Stimulated activated CD4-positive, alpha-beta T cell treated with anti-CD3 and anti-CD28 coated beads, Interleukin-1b, Interleukin-23, amount 100 ng/mL, for 48 hours (primary cell): ENCODE measurements around the gene EP400.
A peak's percentile ranks its signal among the peaks of the same experiment; 100 is the strongest.
"Not testable (repeated sequence)": the region's sequence is repeated elsewhere in the genome, so short reads cannot be mapped to it uniquely, and the experiment has no call there.

Experiments used
- DNase-seq: peaks from one replicate; pipeline ENCODE4 v3.0.0-alpha.2; 2020

EP400 gene

GRCh38 chr12:132071830-132072384, 122.2 kb downstream of the EP400 start:
- DNase-seq = no peak

DNA sequence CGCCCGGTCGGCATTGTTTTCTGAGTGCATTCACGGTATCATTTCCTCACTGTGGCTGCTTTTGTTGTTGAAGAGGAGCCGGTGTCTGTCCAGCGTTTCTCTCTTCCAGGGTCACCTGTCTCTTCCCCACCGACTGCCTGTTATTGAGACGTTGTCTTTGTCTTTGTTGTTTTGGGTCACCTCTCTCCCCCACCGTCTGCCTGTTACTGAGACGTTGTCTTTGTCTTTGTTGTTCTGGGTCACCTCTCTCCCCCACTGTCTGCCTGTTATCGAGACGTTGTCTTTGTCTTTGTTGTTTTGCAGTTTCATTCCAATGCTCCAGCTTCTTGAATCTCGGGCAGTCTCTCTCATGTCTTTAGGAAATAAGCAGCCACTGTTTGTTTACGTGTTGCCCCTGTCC, 124.5 kb downstream of the EP400 start:
- no peak for DNase-seq

GRCh38 chr12:132075026-132075713, 125.4 kb downstream of the EP400 start:
- DNase-seq = no peak

- no peak for DNase-seq
Measured at GRCh38 chr12:132075714-132076553, 126.2 kb downstream of the EP400 start.

- DNase-seq = no peak
Measured at GRCh38 chr12:132076711-132077110, 127.0 kb downstream of the EP400 start.

DNA sequence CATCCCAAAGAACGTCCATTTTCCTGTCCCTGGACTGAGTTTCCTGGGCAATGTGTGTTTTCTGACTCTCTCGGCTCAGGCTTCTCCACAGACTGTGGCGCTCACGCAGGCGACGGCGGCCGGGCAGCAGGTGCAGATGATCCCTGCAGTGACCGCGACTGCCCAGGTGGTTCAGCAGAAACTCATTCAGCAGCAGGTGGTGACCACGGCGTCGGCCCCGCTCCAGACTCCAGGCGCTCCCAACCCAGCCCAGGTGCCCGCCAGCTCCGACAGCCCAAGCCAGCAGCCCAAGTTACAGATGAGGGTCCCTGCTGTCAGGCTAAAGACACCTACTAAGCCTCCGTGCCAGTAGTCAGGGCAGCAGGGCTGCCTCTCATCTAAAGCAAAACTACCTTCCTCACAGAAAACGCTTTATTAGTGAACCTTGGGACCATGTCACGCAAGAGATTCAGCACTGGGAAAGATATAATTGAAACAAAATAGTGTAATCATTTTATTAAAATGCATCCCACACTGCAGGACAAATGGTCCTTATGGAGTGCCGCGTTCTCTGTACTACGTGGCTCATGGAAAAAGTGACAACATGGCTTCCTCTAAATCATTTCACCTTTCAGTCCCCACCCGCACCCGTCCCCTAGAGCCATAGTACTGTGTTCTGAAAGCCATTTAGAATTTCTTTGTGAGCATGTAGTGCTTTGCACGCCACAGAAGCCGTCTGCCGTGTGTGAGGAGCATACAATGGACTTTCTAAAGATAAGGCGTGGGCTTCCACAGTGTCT, 127.8 kb downstream of the EP400 start:
- DNase-seq = no peak

- DNase-seq = no peak
Measured at GRCh38 chr12:132078190-132078589, 128.4 kb downstream of the EP400 start.

- no peak for DNase-seq
Measured at GRCh38 chr12:132079200-132079599, 129.5 kb downstream of the EP400 start.

DNA sequence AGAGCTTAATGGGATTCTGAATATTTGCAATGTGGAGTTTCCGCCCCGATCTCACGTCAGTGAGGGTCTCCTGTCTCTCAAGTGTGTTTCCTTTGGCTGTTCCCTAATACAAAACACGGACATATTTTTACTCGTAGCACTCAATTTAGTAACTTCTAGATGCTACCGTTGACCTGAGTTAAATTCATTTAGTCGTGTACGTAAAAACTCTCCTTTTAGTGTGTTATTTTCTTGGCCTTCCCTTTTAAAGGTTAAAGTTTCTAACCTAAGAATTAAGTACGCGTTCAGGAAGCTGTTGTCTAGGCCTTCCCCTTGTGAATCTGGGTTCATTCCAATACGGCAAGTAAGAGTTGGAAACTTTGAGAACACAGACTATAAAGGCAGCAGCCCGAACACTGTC, 130.0 kb downstream of the EP400 start:
- no peak for DNase-seq

DNA sequence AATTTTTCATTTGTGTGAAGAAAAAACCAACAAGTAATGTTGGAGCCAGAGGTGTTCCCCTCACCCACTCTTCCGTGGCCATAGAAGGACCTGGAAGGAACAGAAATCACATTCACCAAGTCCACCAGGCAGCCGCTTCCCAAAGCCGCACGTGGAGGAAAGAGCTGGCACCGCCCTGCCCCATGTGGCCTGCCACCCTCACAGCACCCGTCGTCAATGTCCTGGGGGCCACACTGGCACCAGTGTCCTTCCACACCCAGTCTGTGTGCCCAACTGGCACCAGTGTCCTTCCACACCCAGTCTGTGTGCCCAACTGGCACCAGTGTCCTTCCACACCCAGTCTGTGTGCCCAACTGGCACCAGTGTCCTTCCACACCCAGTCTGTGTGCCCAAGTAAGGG, 130.8 kb downstream of the EP400 start:
- DNase-seq = not testable (repeated sequence)

GRCh38 chr12:132081423-132081822, 131.7 kb downstream of the EP400 start:
- no peak for DNase-seq

DNA sequence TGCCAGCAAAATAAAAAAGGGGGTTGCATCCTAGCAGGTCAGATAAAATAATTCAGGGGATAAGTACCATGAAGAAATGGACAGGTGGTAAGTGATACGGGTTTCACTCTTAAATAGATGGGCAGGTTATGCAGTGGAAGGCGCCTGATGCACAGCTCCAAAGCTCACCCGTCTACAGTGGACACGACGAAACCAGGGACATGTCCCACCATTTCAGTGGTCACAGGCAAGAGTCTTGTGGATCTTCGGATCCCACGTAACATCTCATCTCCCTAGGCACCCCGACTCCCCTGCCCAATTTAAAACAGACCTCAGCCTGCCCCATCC, 133.8 kb downstream of the EP400 start:
- DNase-seq = no peak

DNA sequence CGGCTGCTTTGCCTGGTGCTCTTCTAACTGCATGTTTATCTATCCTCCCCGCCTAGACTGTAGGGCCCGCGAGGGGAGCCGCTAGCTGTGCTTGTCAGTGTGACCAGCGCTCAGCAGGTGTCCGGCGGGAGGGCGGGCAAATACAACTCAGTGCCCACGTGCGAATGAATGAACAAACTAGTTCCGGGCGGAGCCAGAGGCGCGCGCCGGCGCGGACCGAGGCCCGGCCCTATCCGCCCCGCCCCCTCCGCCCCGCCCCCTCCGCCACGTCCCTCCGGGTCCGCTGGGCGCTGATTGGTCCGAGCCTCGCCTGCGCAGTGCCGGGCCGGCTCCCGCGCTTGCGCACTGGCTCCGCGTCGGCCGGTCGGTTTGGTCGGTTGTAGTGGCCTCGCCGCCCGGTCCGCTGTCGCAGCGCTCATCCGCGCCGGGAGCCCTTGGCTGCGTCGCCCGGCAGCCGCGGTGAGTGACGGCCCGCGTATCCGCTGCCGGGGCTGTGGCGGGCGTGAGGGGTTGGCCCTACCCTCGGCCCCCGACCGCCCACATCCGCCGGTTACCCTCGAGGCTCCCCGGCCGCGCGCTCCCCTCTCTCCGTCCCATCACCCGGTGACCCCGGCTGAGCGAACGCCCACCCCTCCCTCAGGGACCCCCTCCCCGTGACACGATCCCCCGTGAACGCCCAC, 134.3 kb downstream of the EP400 start:
- peak; percentile 89 for DNase-seq

GRCh38 chr12:132084621-132085290, 135.0 kb downstream of the EP400 start:
- DNase-seq = peak; percentile 60

DNA sequence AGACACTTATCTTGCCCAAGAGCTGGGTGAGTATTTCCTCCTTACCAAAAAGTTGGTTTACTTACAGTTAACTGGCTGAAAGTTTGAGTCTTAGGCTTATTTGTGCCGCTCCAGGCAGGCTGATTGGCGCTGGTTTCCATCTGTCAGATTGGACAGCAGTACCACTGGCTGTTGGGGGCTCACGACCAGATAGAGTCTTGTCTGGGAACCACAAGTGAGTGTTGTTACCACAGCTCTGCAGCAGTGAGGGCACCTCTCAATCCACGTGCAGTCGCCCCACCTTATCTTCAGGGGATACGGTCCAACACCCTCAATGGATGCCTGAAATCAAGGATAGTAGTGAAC, 135.5 kb downstream of the EP400 start:
- no peak for DNase-seq

- DNase-seq = no peak
Measured at GRCh38 chr12:132089407-132089910, 139.7 kb downstream of the EP400 start.

GRCh38 chr12:132094269-132094891, 144.6 kb downstream of the EP400 start:
- DNase-seq = no peak

DNA sequence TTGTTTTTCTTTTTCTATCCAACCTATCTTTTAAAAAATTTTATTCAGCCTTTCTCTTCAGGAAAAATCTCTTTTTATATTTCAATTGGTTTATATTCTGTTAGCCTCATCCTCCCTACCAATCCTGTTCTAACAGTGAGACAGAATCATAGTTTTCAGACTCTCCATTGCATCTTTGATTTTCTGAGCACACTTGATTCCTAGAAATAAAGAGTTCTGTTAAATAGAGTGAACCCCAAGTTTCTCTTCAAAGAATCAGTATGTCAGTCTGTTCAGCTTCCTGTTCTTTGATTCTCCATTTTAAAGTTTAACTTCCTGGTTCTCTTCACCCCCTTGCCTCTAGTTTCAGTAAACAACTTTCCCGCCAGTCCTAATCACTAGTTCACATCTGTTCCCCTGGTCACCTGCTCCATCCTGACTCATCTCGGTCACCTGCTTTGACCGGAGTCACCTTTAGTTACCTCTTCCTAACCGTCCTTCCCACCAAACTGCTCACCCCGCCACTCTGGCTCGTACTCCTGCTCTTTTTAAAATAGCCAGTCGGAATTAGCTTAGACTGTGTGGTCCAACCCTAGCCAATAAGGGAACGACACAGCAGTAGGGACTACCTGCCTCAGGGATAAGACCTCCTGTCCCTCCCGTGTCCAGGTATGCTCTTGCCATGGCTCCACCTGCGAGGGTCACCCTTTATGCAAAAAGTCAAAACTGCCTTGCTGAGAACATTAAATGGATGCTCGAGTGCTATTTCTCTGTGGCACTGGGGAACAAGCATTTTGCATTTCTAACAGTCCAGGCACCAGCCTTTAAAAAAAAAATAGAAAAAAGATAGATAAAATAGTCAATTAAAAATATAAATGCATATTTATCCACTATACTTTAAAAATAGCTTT, 146.0 kb downstream of the EP400 start:
- no peak for DNase-seq

GRCh38 chr12:132099739-132100138, 150.0 kb downstream of the EP400 start:
- no peak for DNase-seq

DNA sequence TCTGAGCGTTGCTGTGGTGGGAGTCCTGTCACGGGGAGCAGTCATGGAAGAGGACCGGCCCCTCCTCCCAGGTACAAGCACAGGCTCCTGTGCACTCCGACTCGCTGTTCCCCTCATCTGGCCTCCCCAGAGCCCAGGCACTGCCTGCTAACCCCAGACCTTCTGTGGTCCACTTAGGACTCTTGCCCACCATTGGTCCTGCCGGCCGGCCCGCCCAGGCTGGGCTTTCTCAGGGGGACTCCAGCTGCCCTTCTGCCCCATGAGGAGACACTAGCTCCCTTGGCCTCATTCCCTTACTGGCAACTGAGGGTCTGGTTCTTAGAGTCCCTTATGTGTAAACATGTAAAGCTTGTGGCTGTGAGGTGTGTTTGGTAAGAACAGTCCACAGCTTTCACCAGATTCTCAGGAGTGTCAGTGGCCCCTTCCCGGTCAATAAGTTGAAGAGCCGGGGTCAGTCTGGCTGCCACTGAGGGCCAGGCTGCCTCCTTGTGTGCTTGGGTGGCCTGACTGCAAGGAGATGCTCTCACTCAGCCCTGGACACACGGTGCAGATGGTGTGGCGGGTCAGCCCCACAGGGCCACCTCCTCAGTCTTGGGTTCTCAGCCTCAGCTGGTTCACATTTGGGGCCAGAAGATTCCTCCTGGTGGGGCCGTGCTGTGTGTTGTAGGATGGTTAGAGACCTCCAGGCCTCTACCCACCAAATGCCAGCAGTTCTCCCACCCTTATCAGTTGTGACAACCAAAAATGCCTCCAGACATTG, 150.7 kb downstream of the EP400 start:
- no peak for DNase-seq
